HG03064 (cell line): Measurements from ENCODE around the gene GBF1.

Experiments
- ATAC-seq: cut with Tn5 transposase; IDR thresholded peaks from one replicate; pipeline ENCODE4 v1.9.1; 2021; ENCODE audit warnings: low read depth; ENCODE audit not compliant: unreplicated experiment

The GBF1 gene

DNA sequence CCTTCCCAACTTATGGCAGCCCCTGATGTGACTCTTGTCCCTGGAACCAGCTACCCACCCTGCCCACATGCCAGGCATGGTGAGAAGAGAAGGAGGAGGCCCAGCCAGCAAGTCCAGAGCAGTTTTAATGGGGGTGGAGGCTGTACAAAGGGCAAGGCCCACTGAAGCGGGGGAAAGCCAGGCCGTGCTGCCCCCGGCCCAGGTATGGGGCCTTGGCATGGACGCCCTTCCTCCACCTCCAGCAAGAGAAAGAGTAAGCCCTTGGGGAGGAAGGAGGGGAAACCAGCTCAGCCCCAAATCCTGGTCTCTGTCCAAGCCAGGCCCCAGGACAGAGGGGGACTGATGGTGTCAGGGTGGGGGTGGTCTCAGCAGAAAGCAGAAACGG is 157.2 kb downstream of the GBF1 start:
- no peak for ATAC-seq

DNA sequence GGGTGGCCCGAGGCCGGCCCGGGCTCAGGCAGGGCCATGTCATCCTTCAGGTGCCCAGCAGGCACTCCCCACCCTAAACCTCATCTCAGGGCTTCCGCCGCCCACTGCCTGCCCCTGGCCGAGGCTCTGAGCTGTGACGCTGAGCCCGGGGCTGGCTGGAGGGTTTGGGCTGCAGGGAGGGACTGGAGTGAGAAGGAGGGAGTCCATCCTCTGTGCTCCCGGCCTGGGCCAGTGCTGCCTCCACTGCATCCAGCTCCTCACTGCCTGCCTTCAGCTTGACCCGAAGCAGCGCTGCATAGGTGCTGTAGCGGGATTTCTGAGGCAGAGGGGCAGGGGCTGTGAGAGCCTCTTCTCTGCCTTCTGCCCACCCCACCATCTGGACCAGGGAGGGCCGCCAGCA is 157.8 kb downstream of the GBF1 start:
- no peak for ATAC-seq

DNA sequence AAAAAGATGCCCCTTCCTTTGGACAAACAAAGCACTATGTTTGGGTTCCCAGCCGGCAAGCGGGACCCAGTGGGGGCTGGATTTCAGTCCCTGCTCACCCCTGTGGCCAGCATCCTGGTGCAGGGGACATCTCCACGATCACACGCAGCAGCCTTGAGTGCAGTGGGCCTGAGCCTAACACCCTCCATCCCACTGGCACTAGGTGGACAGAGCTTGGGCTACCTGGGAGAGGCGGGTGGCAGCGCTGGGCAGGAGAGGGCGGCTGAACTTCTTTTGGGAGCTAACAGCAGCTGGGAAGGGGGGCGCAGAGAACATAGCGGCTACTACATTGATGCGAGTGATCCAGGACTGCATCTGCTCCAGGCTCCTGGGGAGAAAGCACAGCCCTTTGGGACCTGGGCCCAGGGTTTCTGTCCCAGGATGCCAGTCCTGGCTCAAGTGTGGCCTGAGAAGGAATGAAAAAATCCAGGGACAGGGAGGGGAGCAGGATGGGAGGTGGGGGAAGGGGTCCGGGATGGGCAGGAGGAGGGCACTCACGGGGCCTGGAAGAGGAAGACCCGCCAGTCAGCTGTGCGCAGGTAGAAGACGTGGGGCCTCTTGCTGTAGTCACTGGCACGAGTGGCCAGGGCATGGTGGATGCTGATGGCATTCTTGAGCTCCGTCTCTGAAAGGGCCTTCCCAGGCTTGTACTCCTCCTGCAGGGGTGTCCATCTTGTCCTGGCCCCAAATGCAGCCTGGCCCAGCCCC is 159.2 kb downstream of the GBF1 start:
- no peak for ATAC-seq

DNA sequence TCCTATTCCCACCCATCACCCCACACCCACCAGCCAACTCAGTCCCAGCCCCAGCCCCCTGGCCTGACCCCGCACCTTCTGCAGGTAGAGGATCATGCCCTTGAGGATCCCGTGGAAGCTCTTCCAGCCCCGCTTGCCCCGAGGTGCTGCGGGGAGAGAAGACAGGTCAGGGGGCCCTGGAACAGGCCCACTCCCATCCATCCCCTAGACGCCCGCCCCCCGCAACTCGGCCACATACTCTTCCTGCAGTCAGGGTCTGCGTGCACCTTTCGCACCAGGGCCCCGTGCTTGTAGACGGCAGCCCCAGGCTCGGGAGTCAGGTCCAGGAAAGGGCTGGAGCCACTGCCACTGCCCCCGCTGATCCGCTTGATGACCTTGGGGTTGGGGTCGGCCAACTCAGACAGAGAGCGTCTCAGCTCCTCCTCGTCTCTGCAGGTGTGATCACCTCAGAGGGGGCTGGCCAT is 159.8 kb downstream of the GBF1 start:
- no peak for ATAC-seq

DNA sequence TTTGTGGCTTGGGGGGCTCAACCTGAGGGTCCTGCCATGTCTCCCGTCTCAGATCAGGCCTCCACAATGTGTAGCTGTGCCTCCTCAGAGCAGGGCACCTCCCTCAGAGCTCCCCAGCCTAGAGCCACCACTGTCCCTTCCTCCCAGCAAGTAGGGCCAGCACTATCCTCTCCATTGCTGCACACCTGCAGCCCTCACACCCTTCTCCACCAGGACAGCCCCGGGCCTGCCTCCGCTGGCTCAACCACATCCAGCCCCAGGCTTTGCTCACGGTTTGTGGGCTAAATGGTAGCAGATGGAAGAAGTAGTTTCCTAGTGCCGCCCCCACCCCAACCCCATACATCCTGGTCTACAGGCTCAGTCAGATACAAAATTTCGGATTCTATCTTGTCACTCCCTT is 160.3 kb downstream of the GBF1 start:
- ATAC-seq, result no peak

DNA sequence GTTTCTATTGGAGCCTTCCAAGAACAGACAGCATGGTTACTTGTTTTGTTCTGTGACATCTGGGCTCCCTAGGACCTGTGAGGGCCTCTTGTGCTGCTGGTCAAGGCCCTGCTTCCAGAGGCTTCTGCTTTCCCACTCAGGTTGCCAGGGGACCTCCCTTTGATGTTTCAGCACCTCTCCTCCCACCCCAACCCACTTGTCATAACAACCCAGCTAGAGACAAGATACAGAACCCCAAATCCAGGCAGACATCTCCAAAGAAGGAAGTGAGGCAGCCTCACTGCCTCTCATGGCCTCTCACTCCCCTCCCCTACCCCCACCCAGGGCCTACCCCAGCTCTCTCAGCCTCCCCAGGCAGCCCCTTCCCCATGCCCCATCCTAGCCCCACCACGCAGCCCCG is 161.5 kb downstream of the GBF1 start:
- no peak for ATAC-seq

DNA sequence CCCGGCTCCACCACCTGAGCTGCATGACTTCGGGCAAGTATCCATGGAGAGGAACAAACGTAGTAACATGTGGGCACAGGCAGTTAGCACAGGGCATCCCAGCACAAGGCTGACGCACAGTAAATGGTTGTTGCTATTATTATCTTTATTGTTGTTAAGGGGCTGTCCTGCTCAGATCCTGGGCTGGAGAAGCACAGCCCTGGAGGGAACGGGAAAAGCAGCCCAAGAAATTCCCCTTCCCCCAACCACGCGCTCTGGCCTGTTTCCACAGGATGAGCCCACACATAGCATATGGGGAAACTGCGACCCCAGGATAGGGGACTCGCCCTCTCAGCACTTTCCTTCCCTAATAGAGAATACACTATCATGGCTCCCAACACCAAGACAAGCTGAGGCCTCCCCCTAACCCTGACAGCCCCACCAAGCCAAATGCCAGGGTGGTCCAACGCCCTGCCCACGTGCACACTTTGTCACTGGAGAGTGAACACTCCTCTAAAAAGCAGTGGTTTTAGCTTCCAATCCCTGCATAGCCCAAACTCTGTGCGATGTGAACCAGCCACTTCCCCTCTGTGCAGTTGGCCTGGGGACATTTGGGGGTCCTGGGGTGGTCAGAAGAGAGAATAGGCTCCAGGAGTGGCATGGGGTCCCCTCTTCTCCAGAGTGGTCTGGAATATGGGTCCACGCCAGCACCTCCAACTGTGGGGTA is 162.2 kb downstream of the GBF1 start:
- no peak for ATAC-seq

DNA sequence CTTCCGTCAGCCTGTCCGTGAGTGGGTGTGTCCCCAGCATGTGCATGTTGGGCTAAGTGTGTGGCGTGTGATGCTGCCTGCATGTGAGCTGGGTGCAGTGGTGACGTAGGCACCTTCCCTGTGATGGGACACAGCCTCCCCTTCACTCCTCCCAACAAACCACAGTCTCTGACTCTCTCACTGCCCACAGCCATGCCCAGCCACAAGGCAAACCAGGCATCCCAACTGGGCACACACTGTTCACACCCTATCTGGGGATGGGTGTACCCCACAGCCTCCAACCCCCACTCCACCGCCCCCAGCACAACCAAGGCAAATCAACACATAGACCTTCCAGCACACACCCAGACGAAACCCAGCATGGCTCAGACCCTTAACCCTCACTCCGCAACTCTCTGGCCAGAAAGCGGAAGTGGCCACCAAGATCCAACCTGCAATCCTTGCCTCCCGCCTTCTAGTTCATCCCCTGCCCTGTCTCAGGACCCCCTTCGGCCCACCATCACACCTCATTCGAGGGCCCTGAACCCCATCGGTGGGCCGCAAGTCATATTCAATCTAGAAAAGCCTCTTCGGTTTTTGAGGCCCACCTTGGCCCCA is 162.9 kb downstream of the GBF1 start:
- ATAC-seq, result no peak

DNA sequence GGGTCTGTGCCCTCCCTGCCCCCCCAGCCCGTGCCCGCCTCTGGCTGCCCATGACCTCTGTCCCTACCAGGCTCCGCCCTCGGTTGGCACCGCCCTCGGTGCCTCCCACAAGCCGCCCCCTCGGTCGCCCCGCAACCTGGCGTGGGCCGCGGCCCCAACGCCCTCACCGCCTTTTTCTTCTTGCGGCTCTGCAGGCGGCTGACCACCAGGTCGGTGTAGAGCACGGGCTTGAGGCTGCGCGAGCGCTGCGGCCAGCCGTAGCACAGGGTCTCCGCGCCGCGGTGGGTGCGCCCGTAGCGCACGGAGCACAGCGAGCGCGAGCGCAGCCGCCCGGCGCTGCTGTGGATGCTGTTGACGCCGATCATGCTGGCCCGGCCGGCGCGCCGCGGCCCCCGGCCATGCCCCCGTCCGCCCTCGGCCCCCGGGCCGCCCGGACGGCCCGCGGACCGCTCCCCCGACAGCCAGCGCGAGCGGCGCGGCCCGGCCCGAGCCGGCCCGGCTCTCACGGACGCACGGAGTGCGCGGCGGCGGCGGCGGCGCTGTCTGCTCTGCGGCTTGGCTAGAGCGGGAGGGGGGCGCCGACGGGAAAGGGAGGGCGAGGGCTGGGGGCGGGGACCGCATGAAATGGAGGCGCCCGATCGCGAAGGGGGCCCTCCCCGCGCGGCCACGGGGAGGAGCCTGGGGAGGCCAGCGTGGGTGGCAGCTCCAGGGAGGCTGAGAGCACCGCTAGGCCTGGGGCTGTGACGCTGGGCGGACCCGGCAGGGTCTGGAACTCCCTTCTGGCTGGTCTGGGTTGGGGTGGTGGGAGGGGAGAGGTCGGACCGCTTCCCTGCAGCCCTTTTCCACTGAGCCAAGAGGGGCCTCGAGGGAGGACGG is 163.6 kb downstream of the GBF1 start:
- ATAC-seq, result no peak

DNA sequence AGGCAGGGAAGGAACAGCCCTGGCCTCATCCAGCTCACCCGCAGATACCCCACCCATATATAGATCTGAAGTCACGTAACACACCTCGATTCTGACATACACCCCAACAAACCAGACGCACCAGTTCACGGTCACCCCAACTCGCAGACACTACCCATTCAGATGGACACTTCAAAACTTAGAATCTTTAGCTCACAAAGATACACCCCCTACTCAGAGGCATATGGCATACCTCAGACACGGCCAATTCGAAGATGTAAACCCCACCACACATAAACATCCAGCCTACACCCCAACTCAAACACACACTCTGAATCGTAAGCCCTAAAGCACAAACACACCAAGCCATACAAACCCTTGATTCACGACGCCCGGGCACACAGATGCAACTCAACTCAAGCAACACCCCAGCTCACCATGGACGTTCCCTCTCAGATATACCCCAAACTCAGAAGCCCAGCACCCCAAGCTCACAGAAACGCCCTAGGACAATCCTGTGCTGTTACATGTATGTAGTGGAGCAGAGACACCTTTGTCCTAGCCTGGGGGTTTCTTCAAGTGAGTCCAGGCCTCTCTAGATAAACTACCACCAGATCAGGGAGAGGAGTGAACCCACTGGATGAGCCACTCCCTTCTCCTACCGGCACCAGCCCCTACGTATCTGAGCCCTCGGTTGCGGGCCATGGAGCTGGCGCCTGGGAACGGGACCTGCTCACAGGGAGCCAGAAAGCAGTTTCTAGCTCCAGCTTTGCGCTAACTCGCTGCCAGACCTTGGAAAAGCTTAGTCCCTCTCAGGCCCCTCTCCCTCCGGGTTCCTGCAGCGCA is 164.5 kb downstream of the GBF1 start:
- ATAC-seq, result no peak

DNA sequence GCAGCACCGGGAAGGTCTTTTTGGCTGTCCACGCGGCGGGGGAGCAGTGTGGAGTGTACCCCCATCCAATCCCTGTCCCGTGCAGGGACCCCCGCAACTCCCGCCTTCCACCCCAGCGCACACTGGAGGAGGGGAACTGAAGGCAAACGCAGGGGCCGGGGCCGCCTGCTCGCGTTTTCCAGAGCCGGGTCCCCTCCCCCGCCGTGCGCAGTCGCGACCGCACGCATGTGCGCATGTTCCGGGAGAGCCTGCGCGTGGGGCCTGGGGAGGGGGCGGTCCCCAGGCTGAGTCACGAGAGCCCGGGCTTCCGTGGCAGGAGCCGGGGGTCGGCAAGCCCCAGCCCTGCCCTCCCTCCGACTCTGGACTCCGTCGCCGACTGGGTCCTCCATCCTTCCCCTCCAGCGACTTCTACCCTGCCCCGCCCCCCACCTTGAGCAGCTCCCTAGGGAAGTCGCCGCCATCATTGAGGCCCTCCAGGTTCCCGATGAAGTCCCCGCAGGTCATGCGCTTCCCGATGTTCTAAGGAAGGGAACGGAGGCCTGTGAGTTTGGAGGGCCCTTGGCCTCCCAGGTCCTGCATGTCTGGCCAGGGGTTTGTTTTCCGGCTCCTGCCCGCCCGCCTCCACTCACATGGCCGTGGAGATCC is 165.2 kb downstream of the GBF1 start:
- ATAC-seq, result no peak

DNA sequence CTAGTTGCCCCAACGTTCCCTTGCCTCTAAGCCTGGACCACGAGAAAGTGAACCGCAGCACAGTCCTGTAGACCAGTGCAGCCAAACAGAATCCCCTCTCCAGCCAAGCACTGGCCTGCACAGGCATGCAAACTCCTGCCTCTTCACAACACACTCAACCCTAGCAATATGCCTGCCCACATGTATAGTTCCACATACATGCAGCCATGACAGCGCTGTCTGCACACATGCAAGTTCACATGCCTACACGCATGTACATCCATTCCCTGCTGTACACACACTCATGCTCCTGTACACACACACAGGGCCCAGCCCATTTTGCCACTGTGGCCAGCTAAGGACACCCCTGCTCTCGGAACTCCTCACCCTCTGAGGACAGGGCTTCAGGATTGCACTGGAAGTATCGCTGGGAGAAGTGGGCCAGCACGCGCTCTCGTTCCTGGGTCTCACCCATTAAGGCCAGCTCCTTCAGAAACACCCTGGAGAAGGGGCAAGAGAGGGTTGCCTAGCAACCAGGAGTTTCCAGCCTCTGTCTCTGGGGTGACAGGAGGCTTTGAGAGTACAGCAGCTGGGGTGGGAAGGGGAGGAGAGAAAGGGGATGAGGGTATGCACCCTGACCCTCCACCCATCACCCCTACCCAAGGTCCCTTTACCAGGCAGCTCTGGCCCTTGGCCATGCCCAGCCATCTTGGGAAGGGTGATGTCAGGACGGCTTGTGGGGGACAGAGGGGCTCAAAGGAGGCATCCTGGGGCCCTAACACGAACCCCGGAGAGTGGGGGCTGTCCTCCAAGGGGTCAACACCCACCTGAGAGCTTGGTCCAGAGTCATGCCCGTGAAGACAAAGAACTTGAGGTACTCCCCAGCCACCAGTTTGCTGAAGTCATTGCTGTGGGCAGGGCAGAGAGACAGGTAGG is 166.3 kb downstream of the GBF1 start:
- no peak for ATAC-seq

DNA sequence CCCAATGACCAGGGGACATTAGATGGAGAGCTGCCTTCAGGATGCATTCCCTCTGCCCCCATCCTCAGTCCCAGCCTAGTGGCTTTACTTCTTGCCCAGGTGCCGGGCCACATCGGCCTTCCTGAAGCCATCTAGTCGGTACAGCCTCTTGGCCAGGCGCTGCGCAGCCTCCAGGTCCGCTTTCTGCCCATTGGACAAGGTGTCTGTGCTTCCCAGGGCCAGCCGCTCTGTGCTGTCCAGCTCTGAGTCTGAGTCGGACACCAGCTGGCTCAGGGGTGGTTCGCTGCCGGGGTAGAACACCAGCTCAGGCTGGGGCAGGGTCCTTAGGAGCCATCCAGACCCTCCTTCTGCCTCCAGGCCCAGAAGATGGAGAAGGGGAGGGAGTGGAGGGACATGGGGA is 167.0 kb downstream of the GBF1 start:
- no peak for ATAC-seq

DNA sequence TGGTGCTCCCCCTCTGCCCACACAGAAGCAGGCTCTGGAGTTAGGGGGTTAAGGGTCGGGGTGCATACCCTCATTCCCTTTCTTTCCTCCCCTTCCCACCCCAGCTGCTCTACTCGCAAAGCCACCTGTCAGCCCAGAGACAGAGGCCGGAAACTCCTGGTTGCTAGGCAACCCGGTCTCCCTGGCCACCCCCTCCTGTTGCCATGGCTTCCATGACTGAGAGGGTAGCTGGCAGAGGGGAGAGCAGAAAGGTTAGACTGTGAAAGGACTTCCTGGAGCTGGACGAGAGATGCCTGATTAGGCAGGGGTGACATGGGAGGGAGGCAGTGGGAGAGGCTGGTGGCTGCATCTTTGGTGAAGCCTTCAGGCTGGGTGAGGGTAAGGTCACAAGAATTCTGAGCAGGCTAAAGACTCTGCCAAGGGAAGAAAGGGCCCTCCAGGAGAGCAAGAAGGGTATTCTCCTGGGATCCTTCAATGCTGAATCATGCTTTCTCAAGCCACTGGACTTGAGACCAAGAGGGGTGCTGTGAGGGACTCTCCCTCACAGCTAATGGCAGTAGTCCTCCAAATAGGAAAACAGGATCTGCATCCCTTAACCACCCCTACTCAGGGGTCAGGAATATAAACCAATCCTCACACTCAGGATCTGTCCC is 167.8 kb downstream of the GBF1 start:
- no peak for ATAC-seq

DNA sequence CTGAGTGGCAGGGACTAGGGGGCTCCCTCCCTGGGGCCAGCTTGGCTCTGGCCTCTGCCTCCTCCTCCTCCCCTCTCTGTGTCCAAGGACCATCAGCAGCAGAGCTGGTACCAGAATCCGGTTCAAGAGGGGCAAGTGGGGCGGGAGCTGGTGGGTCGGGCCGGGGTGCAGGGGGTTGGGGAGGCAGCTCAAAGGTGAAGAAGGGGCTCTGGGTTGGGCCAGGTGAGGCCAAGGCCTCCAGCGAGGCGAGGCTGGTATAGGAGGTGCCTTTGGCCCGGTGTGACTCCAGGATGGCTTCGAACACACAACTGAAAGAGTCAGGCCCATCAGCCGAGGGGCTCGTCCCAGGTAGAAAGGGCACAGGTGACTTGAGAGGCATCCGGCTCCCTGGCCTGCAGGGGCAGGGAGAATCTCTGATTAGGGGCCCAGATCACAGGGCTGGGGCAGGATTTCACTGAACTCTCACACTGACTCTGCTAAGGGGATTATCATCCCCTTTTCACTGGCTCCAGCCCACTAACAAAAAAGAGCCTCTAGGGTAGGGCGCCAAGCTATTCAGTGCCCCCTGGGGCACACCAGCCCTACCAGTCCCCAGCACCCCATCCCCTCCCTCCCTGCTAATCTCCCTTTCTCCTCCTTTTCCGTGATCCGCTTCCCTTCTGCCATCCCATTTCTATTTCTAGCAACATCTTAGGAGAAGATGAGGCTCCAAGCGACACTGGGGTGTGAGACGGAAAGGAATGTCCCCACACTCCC is 168.7 kb downstream of the GBF1 start:
- ATAC-seq, result no peak

DNA sequence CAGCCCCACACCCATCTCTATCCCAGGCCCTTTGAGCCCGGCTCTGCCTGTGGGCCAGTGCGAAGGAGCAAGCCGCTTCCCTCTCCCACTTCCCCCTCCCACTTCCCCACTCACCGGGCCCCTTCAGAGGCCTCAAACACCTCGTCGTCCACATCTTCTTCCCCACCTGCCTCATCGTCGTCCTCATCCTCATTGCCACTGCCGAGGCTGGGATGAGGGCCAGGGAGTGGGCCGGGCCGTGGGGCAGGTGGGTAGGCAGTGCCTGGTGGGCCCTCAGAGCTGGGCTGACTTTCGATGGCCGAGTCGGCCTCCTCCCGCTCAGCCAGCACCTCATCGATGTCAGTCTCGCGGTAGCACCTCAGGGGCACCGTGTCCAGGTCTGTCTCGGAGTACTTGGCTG is 169.4 kb downstream of the GBF1 start:
- no peak for ATAC-seq

DNA sequence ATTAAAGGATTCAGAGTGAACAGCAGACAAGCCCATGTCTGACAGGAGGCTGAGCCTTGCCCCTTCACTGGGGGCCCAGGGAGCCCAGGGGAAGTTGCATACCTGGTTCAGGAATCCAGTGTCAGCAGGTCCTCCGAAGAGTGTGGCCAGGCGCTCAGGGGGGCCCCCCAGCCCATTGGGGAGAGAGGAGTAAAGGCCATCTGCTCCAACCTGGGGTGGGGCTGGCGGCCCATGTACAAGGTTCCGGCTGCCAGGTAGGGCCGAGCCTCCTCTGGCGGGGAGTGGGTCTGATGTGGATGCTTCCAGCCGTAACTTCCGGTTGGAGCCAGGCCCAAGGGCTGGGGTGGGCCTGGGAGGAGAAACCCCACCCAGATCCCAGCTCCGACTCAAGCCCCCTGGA is 171.0 kb downstream of the GBF1 start:
- no peak for ATAC-seq
